ENCODE data around the gene PDGFA. TPM values are rescaled to one million over a fixed set of nuclear protein-coding genes. Genes with fewer than 3 reads are reported as not detected.

PDGFA gene
- polyA plus RNA-seq, 10 donors: 24.6 to 45.9 (median 31.2) TPM

DNA sequence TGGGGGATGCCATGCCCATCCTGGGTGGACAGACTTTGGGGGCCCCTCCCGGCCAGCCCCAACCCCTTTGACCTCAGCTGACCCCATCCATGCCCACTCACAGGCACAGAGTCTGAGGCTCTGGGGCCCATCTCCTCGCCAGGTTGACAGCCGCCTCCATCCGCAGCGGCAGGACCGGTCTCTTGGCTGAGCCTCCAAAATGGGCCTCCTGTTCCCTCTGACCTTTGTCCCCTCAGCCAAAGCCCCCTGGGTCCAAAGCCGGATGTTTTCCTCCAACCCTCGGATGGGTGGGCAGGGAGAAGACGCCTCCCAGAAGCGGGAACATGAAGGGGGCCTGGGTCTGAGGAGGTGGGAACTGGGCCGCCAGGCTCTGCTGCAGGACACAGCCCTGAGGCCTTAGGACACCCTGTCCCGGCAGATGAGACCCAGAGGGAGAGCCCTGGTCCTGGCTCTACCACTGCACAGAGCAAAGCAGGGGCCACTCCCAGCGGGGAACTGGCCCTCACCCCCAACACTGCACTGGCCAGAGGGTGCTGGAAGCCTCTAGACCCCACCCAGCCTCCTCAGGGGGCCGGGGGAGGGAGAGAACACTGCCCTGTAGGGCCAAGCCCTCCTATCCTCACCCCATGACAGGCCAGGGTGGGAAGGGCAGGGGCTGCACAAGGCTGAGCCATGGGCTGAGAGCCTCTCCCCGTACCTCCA, 12.6 kb downstream of the PDGFA start:
- no peak for DNase-seq

DNA sequence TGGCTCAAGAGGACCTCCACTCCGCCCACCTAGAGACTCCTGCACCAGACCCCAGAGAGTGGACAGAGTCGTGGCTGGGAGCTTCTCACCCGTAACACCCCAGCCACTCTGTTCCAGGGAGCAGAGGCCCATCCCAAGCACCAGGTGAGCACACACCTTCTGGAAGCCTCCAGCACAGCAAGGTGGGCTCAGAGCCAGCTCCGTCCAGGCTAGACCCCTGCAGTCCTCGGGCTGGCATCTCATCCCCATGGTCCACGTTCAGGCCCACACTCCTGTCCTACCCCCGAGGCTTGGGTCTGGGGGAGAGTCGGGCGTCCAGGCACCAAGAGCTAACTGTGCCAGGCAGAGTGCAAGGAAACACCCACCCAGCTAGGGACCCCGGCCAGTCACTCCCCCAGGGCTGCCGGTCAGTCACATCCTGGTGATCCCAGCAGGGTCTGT, 13.2 kb downstream of the PDGFA start:
- no peak for DNase-seq

DNA sequence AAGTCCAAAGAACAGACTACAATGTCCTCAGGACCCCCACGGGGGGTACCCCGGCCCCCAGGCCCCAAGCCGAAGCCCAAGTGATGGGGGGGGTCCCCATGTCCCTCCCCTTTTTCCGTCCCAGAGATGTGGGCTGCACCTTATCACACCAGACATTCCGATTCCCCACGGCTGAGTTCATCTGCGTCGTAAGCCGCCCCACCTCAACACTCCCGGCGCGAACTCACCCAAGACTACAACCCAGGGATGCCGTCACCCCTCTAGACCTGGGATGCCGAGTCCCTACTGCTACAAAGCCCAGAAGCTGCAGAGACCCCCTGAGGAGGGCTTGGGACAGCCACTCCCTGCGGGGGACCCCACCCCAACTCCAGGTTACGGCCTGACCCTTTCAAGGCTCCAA, 14.5 kb downstream of the PDGFA start:
- DNase-seq: no peak

DNA sequence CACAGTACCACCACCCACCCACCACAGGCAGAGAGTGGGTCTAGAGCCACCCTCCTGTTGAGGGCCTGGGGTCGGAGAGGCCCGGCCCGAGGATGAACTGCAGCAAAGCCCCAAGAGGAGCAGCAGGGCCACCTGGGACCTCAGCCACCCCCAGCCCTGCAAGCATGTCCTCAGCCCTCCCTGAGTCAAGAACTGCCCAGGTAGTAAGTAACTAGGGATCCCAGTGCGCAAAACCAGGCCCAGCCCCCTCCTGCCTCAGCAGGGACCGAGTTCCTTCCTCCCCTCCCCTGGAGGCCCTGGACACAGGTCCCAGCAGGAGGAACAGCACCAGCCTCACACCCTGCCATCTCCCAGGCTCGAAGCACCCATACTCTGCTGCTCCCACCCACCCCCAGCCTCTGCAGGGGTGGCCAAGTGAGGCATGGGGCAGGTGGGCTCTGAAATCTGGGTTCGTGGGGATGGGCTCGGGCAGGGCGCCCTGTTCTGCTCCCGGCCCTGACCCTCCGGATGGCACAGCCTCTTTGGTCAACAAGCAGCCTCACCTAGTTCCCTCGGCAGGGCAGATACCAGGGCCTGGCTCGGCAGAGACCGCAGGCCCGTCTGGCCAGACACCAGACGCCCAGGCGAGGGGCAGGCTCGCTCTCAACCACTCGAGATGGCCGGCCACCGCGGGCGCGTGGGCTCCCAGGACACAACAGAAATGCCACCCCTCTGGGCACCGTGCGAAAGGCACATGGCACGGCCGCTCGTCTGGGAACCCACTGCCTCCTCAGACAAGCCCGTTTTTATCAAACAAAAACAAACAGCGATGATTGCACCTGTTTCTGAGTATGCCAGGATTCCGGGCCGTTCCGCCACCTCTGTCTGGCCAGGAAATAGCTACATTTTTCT, 15.2 kb downstream of the PDGFA start:
- no peak for DNase-seq

DNA sequence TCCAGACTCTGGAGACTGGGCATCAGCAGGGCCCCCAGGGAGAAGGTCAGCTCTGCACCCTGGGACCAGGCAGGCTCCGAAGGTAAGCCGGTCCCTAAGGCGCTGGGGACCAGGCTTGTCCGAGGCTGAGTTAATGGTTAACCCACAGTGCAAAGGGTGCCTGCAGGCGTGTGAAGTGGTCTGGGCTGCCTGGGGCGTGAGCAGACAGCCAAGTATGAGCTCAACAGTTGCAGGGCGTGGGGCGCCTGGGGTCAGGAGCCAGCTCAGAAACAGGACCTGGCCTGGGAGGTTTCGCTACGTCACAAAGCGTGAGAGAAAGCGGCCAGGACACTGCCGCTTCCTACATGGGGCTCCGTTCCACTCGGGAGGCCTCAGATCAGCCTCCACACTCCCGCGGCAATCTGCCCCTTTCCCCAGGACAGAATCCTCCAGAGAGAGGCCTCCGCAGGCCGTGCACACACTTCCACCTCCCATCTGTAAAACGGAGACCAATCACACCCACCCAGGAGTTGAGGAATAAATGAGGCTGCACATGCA, 16.0 kb downstream of the PDGFA start:
- peak in 1 of 3 donors; percentile 68 for DNase-seq

DNA sequence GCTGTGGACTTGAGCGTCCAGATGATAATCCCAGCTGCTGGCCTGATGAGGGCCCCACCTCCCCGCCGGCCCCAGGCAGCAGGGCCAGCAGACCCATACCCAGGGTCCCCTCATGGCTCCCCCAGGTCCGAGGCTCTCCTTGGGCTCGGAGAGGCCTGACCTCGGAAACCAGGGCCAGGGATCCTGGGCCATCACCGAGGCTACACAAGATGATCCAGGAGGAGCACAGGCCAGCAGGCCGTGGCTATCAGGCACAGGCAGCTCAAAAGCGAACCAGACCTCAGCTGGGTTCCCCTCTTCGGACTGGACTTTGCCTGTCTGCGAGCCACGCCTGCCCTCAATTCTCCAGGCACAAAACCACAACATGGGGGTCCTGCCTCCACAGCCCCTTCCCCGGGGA, 17.4 kb downstream of the PDGFA start:
- DNase-seq: no peak

DNA sequence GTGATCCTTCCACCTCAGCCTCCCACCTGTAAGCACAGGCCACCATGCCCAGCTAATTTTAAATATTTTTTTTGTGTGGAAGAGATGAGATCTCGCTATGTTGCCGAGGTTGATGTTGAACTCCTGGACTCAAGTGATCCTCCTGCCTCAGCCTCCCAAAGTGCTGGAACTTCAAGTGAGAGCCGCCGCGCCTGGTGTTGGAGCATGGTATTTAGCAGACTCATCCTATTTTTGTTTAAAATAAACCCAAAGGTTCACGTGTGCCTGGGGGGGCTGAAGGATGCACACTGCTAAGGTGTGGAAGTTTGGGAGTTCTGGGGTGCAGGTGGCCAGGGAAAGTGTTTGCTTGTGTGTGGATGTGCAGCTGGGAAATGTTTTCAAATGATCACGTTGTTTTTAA, 18.1 kb downstream of the PDGFA start:
- no peak for DNase-seq

DNA sequence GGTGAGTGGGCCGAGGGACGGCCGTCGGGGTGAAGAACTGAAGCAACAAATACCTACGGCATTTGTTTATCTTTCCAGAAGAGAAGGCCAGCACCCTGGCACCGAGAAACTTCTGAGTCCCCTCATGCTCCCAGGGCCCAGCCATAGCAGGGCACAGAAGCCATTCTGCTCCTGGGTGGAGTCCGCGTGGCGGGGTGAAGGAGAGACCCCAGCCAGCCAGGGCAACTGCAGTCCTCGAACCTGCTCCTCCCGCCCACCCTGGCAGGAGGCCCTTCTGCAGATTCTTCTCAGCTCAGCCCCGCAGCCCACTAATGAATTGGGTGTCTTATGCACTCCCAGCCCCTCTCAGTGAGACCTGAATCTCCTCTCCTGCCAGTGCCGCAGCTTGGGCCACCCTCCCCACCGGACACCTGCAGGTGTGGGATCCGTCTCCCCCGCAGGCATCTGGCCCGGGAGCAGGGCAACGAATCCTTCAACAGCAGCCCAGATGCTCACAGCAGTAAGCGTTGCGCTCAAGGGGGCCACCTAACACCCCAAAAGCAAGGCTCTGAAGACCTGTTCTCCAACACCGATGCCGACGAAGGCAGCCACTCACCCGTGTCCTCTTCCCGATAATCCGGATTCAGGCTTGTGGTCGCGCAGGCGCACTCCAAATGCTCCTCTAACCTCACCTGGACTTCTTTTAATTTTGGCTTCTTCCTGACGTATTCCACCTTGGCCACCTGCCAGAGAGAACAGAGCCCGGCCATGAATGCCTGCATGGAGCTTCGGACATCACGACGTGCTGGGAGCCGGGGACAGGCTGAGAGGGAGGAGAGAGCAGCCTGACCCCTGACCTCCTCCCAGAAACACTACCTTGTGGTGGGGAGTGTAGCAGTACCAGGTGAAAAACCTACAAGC, 18.9 kb downstream of the PDGFA start:
- DNase-seq: no peak

DNA sequence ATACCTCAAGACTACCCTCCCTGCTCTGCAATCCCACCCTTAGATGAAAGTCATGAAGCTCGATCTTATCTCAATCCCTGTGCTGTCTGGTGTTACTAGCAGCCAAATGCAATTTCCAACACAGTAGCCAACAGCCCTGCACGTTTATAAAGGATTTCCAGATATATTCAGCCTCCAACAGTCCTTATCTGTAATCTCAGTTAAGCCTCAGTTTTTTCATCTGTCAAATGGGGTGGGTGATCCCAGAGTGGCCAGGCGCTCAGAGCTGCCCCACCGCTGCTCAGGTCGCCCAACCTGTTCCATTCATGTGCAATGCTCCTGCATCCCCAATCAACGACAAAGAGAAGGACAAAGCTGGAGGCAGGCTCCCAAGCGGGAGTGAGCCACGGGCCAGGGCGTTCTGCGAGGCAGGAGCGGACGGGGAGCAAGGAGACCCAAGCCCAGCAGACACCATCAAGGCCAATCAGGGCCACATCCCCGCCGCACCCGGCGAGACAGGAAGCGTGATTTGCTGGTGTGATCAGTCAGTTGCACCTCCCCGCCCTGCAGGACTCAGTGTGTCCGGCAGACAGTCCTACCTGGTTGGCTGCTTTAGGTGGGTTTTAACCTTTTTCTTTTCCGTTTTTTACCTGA, 19.7 kb downstream of the PDGFA start:
- no peak for DNase-seq

DNA sequence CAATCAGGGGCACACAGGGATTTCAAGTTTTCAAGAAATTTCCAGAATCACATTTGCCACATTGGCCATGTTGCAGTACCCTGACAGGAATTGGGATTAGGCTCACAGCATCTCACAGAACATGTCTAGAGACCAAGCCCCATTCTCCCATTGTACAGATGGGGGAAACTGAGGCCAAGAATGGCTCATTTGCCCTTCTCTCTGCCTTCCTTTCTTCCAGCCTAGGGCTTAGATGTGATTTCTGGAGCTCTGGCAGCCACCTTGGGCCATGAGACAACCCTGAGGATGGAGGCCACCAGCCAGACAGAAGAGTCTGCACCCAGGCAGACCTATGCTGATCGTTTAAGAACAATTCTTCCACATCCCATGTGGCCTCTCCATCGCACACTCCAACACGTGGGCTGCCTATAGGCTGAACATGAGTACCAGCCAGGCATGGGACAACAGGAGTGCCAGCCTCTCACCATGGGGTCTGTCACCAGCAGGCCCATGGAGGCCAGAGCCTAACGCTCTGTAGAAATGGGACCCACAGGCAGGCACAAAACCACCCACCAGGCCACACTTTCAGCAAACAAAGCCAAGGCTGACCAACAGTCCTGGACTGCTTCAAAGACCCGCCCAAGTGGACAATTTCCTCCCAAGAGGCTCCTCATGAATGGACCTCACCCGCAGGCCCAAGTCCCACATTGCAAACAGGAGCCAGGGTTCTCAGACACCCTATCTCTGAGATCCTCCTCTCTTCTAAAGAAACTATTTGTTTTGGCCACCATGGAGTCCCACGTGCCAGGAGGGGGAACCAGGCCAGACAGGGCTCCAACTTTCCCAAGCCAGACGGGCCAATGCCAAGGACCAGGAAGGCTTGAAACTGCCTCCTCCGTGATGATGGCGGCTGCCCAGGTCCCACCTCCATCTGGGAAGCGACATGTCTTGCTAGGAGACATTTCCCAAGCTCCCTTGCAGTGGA, 20.7 kb downstream of the PDGFA start:
- DNase-seq: no peak

DNA sequence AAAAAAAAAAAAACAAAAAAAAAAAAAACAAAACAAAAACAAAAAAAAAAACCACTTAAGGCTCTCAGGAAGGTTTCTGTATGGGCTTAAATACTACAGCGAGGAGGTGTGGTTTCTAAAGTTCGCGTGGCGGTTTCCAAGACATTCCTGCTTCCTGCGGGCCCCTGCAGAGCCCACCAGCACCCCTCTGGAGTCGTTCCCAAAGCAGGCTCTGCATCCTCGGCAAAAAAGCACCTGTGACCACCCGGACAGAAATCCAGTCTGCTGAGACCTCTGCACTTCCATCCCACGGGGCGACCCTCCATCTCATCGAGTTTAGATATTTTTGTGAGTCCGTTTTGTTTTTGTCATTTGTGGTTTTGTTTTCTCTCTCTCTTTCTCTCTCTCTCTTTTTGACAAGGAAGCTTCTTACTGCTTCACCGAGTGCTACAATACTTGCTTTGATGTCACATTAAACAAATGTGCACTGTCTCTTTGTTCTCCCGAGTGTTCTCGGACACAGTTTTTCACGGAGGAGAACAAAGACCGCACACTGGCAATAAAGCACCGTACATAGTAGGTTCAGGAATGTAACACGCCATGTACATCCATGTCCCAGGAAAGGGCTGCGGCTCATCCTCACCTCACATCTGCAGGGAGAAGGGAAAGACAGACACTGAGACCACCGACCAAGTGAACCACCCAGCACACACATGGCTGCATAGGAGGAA, 21.5 kb downstream of the PDGFA start:
- no peak for DNase-seq

DNA sequence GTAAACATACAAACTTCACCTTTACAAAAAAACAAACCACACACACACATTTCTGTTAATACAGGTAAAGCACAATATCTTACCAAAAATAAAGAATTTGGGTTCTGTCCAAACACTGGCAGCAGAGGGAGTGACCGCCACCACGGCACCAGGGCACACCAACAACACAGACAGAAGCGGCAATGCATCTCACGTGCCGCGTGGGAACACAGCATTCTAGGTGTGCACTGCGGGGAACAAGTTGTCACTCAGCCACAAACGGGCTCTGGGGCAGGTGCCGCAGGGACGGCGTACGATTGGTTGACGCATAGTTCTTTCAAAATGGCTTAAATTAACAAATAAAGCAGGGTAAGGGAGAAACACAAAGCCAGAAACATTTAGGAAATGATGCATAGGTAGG, 22.3 kb downstream of the PDGFA start:
- no peak for DNase-seq

DNA sequence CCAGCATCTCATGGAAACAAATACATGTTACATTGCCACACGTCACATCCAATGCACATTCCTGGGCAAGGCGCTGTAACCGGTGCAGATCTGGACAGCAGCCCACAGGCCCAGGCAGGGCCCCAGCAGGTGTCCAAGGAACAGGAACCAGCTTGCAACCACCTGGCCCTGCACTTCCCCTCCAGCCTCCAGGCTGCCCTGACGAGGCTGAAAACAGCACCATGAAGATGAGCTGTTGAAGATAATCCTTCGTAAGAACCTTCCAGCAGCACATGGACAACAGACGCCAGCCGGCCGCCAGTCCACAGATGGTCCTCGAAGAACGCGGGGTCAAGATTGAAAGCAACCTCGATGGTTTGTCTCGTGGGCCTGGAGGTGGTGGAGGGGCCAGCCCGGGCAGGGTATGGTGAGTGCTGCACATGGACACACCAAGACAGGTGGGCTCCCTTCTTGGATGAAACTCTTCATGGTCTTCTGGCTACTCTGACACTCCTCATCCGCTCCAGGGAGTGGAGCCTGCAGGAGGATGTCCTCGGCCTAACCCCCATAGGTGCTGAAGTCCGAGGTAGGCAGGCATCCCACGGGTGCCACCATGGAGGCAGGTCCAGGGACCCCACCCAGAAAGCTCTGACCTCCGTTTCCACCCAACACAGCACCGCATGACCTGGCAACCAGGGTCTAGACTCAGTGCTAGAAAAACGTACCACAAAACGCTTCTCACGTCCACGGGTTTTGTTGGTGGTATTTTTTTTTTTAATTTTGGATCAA, 22.9 kb downstream of the PDGFA start:
- no peak for DNase-seq

DNA sequence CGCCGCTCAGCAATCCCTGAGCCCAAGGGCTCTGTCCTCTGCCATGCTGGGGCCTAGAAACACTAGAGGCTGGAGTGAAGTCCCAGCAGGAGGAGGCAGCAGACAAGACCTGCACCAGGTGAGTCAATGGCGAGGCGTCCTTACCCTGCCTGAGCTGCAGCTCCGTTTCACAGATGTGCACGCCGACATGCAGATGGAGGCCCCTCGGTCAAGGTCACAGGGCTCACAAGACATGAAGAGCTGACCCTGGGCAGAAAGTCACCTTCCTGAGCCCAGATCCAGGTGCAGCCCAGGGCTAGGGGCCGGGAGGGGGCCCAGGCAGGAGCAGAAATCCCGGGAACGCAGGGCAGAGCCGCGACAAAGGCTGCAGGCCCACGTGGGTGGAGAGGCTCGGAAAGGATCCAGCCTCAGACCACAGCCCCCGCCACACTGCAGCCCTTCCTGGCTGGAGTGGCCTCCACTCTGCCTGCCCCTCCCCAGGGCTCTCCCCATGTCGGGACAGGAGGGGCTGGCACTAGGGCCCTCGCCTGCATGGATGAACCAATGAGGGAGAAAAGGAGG, 23.8 kb downstream of the PDGFA start:
- DNase-seq: no peak

DNA sequence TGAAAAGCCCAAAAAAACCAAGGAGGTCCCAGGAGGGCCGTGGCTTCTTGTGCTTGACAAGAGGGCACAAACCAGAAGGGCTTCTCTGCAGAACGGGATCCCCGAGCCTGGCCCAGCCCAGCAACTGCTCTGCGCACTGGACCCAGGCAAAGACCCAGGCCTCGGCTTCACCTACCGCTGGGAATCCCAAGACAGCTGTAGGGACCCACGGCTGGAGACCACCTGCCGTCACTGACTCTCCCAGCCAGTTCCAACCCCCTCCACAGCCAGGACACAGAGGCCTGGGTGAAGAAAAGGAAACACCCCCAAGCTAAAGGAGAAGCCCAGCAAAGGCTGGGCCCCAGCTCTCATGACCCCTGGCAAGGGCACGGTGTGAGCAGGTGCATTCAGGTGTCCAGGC, 24.3 kb downstream of the PDGFA start:
- DNase-seq: no peak

DNA sequence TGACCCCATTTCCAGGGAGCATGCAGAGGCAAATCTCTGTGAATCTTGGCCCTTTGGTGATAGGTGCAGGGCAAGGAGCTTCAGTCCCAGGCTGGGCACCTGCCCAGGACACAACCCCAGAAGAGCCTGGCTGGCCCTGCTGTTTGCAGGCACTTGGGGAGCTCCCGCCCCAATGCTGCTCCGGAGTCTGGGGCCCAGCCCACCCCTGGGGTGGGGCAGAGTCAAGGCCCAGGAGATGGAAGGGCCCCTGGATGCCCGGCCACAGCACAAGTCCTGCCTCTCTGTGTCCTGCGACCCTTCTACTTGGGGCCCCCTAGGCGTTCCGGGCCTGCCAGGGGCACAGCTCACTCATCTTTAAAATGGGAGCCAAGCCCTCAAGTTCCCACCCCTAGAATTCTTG, 24.7 kb downstream of the PDGFA start:
- no peak for DNase-seq

DNA sequence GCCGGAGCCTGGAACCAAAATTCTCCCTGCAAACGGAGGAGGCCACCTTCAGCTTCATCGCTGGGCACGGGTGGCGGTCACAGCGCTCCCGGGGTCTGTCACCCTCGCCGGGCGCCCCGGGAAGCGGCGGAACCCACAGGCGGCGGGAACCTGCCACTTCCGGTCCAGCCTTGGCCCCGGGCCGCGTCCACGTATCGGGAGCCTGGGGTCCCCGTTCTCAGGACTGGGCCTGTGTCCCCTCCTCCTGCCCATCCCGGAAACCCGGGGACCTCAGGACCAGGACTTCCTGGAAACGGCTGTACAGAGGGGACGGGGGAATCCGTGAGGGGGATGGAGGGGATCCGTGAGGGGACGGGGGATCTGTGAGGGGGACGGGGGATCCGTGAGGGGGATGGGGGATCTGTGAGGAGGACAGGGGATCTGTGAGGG, 25.4 kb downstream of the PDGFA start:
- no peak for DNase-seq

DNA sequence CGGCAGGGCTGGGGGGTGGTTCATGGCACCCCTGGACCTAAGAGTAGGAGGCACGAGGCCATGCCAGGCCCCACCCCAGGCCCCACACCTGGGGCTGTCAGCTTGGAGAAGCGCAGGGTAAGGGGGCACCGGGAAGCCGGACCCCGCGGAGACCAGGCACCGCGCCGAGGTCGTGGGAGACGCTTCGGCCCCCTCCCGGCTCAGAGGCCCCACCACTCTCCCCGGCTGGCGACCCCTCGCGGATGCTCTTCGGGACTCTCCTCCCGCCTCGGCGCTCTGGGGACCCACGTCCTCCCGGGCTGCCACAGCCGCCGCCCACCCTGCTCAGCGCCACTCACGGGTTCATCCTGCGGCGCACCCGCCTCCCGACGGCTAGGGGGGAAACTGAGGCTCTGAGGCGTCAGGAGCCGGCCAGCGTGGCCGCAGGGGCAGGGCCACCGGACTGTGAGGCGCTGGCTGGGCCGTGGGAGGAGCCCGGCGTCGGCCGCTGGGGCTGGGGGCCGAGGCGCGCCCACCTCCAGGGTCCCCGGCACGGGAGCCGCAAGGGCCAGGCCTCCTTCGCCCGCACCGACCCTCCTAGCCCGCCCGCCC, 25.9 kb downstream of the PDGFA start:
- no peak for DNase-seq
